Measurements from ENCODE around the gene ASCC1. TPM values are rescaled to one million over a fixed set of nuclear protein-coding genes. Genes with fewer than 3 reads are reported as not detected.

The ASCC1 gene
- total and polyA plus RNA-seq, 2 of the 13 experiments (the other 11 are each of a cell fraction or from before 2014, with no cell fraction given) = 21.6 to 30.1 TPM

- no peak for TF ChIP-seq MEF2D (CRISPR knock-in tag; IDR thresholded peaks at IDR 0.05)
- TF ChIP-seq ZBTB7A (CRISPR knock-in tag; IDR thresholded peaks at IDR 0.05) = 0 out of 2 replicates have a peak, but pooled peaks have one; percentile 16
- no peak for TF ChIP-seq PHF5A (CRISPR knock-in tag; IDR thresholded peaks at IDR 0.05; ENCODE audit: low read depth, unreplicated experiment)
- TF ChIP-seq HNRNPK (IDR thresholded peaks at IDR 0.05; ENCODE audit: low read depth, low read length, poor library complexity, severe bottlenecking) = peak; percentile 18
- TF ChIP-seq LCORL (IDR thresholded peaks at IDR 0.05) = no peak
- TF ChIP-seq LCORL (CRISPR knock-in tag; IDR thresholded peaks at IDR 0.05) = no peak; the same call in 1 of the 2 replicates
These were observed 128.6 kb downstream of the ASCC1 start (continued) for GRCh38 chr10:72087392-72087968.

- in situ Hi-C loops (cut with HindIII; ENCODE audit: extremely low pct_ligation_motif_present, low pct_unique_long_range_greater_than_20kb) (loop anchor here (25.0 kb wide), 1 partner anchor 251 kb away; no protein-coding TSS in a partner anchor), intact Hi-C loops (cut with micrococcal nuclease; ENCODE audit: unreplicated experiment) (no loop called here)
- H3K36me3 ChIP-seq (replicated peaks in 1 of 2; ENCODE audit: control insufficient read depth in 1 of 2, insufficient read depth in 2 of 2, low read length in 2 of 2) = no peaks in the 10 kb centered on the region
- peak overlapping the region; percentile 40 for H3K9ac ChIP-seq (ENCODE audit: insufficient read depth, low read depth, low read length)
- H2AFZ ChIP-seq (ENCODE audit: low read length) = peak overlapping the region; percentile 62
- ATAC-seq = peak; percentile 76
- peak overlapping the region; percentile 91 for H3K4me2 ChIP-seq (ENCODE audit: low read depth, low read length)
- DNase-seq (ENCODE audit: low spot score) = peak; percentile 27
- H4K20me1 ChIP-seq (ENCODE audit: insufficient read depth, low read length) = no peaks in the 10 kb centered on the region
- peak overlapping the region; percentile 51 to 70 (median 57); a peak in 5 of 6 replicates for H3K4me3 ChIP-seq (replicated peaks in 1 of 3; ENCODE audit: insufficient read depth in 1 of 3, low read depth in 2 of 3, low read length in 3 of 3)
- peaks cover 0 to 32% of the 10 kb centered on the region in 2 experiments; a peak in 2 of 5 replicates for H3K27me3 ChIP-seq (ENCODE audit: control insufficient read depth in 1 of 2, insufficient read depth in 2 of 2, low read length in 2 of 2)
- ChIA-PET POLR2A (interaction anchor here (1.6 kb wide), 1 partner anchor 129 kb away, joined by 6 read pairs; the partner anchor contains the start of genes ANAPC16 and ASCC1), CTCF (ENCODE audit: low intra/inter-chr PET ratio, low total read pairs) (no interaction called here)
- no peak for FAIRE-seq
- BruUV-seq (replicated peaks) = no TSS peak
- H3K27ac ChIP-seq (ENCODE audit: extremely low read length, insufficient read depth, low read length) = no peak overlapping the region
- H3K9me3 ChIP-seq (ENCODE audit: low read length) = no peaks in the 10 kb centered on the region
- no peaks in the 10 kb centered on the region for H3K79me2 ChIP-seq (ENCODE audit: insufficient read depth, low read length)
- peaks cover 55% of the 10 kb centered on the region for H3K4me1 ChIP-seq (ENCODE audit: insufficient read depth, low read length)
- 20% methylated on average over 17 of the region's 61 CpGs for WGBS (ENCODE audit: low lambda C conversion rate)
- TF ChIP-seq JUN (CRISPR knock-in tag; IDR thresholded peaks at IDR 0.05) = 0 out of 2 replicates have a peak, but pooled peaks have one; percentile 29
- TF ChIP-seq RFX3 (CRISPR knock-in tag; IDR thresholded peaks at IDR 0.05) = 0 out of 2 replicates have a peak, but pooled peaks have one; percentile 3
- 0 out of 2 replicates have a peak, but pooled peaks have one; percentile 42 for TF ChIP-seq HNRNPL (IDR thresholded peaks at IDR 0.05; ENCODE audit: low read depth, low read length)
- TF ChIP-seq MXD4 (CRISPR knock-in tag; IDR thresholded peaks at IDR 0.05) = peak; percentile 21; the same call in 1 of the 2 replicates
- peak; percentile 44; the same call in 1 of the 2 replicates for TF ChIP-seq ZNF691 (CRISPR knock-in tag; IDR thresholded peaks at IDR 0.05; ENCODE audit: borderline replicate concordance, low read depth)
- TF ChIP-seq ZNF232 (CRISPR knock-in tag; IDR thresholded peaks at IDR 0.05; ENCODE audit: borderline replicate concordance) = no peak
- TF ChIP-seq ESRRA (CRISPR knock-in tag; IDR thresholded peaks at IDR 0.05; ENCODE audit: low read depth) = 0 out of 2 replicates have a peak, but pooled peaks have one; percentile 30
- no peak for TF ChIP-seq ZNF629 (CRISPR knock-in tag; conservative IDR thresholded peaks at IDR 0.05)
- TF ChIP-seq ARID5B (CRISPR knock-in tag; IDR thresholded peaks at IDR 0.05) = peak; percentile 23; the same call in 1 of the 2 replicates
- peak; percentile 9 for TF ChIP-seq HNRNPLL (IDR thresholded peaks at IDR 0.05; ENCODE audit: low read depth, low read length, poor library complexity, severe bottlenecking)
These were observed 129.3 kb downstream of the ASCC1 start for GRCh38 chr10:72086466-72087391.

All from HepG2 (cell line).